ENCODE results near the gene BCHE.

BCHE gene

GRCh38 chr3:165754219-165755007 is 82.8 kb downstream of the BCHE start:
- DNase-seq (ENCODE audit: low read depth in 2 of 3, low spot score in 1 of 3), result no peak

GRCh38 chr3:165753560-165753959 is 83.7 kb downstream of the BCHE start:
- DNase-seq (ENCODE audit: low read depth in 2 of 3, low spot score in 1 of 3), result no peak

GRCh38 chr3:165751637-165752036 is 85.6 kb downstream of the BCHE start:
- DNase-seq (ENCODE audit: low read depth in 2 of 3, low spot score in 1 of 3), result no peak

- no peak for DNase-seq (ENCODE audit: low read depth in 2 of 3, low spot score in 1 of 3)
These were observed 87.4 kb downstream of the BCHE start for GRCh38 chr3:165749821-165750220.

GRCh38 chr3:165749241-165749640 is 88.0 kb downstream of the BCHE start:
- DNase-seq (ENCODE audit: low read depth in 2 of 3, low spot score in 1 of 3), result no peak

GRCh38 chr3:165748094-165748493 is 89.1 kb downstream of the BCHE start:
- no peak for DNase-seq (ENCODE audit: low read depth in 2 of 3, low spot score in 1 of 3)

- DNase-seq (ENCODE audit: low read depth in 2 of 3, low spot score in 1 of 3), result no peak
These were observed 90.3 kb downstream of the BCHE start for GRCh38 chr3:165746874-165747273.

- no peak for DNase-seq (ENCODE audit: low read depth in 2 of 3, low spot score in 1 of 3)
These were observed 93.2 kb downstream of the BCHE start for GRCh38 chr3:165744025-165744424.

- no peak for DNase-seq (ENCODE audit: low read depth in 2 of 3, low spot score in 1 of 3)
These were observed 94.9 kb downstream of the BCHE start for GRCh38 chr3:165742351-165742750.

GRCh38 chr3:165729756-165730155 is 107.5 kb downstream of the BCHE start:
- DNase-seq (ENCODE audit: low read depth in 2 of 3, low spot score in 1 of 3), result no peak

- DNase-seq (ENCODE audit: low read depth in 2 of 3, low spot score in 1 of 3), result no peak
These were observed 108.3 kb downstream of the BCHE start for GRCh38 chr3:165728924-165729323.

- DNase-seq (ENCODE audit: low read depth in 2 of 3, low spot score in 1 of 3), result no peak
These were observed 111.9 kb downstream of the BCHE start for GRCh38 chr3:165725296-165725695.
